22Rv1 (cell line): ENCODE measurements around the gene MLST8.

Experiments used
- H3K27ac ChIP-seq: fragments of 450-650 bp; 2 replicates; pipeline ENCODE4 v1.5.1; 2017
- ZFX ChIP-seq: fragments of 450-650 bp; IDR thresholded peaks from 2 replicates; pipeline ENCODE4 v1.6.1; 2017; ENCODE audit warnings: antibody characterized with exemption, borderline replicate concordance
- TF ChIP-seq, protein P1 (sequence below): fragments of 450-650 bp; IDR thresholded peaks from 2 replicates; pipeline ENCODE4 v1.5.1; 2017; ENCODE audit warnings: mild to moderate bottlenecking

MLST8 gene

GRCh38 chr16:2216330-2216729, 11.1 kb downstream of the MLST8 start:
- H3K27ac ChIP-seq = peak overlapping the region; percentile 99
- TF ChIP-seq, protein P1, sequence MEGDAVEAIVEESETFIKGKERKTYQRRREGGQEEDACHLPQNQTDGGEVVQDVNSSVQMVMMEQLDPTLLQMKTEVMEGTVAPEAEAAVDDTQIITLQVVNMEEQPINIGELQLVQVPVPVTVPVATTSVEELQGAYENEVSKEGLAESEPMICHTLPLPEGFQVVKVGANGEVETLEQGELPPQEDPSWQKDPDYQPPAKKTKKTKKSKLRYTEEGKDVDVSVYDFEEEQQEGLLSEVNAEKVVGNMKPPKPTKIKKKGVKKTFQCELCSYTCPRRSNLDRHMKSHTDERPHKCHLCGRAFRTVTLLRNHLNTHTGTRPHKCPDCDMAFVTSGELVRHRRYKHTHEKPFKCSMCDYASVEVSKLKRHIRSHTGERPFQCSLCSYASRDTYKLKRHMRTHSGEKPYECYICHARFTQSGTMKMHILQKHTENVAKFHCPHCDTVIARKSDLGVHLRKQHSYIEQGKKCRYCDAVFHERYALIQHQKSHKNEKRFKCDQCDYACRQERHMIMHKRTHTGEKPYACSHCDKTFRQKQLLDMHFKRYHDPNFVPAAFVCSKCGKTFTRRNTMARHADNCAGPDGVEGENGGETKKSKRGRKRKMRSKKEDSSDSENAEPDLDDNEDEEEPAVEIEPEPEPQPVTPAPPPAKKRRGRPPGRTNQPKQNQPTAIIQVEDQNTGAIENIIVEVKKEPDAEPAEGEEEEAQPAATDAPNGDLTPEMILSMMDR = no peak
- no peak for TF ChIP-seq ZFX

DNA sequence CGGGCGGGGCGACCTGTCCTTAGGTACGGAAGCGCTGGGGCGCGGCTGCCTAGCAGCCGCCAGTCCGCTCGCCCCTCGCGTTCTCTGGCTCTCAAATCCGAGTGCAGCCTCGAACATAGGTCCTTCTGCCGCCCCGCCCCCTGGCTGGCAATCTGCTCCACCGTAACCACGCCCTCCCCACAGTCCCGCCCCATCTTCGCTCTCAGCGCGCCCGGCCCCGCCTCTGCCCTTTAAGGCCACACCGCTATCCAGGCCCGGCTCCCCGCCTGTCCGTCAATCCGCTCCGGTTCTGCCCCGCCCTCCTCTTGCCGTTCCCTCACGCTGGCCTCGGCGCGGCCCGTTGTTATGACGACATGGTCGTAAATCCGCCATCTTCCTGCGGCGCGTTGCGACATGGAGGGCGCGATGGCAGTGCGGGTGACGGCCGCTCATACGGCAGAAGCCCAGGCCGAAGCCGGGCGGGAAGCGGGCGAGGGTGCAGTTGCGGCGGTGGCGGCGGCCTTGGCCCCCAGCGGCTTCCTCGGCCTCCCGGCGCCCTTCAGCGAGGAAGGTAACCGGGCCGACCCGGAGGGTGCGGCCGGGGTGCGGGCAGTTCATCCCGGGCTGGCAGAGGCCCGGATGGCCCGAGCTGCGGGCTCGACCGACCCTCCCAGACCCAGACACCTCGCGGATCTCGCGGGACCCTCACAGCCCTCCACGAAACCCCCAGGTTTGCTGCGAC, 18.1 kb downstream of the MLST8 start, which contains the start of gene E4F1:
Gene E4F1, plus strand, starts transcription at position 371 of the 721 bp plus-strand sequence. Its CDS starts 23 bp downstream, at position 394.
- TF ChIP-seq ZFX = no peak
- TF ChIP-seq, protein P1 = no peak
- peak within 1 kb of the TSS; percentile 95 for H3K27ac ChIP-seq

- TF ChIP-seq ZFX = no peak
- TF ChIP-seq, protein P1 = peak; percentile 22; the same call in 1 of the 2 replicates
- peak overlapping the region; percentile 95 for H3K27ac ChIP-seq
These were observed 18.8 kb downstream of the MLST8 start for GRCh38 chr16:2223942-2224486.

DNA sequence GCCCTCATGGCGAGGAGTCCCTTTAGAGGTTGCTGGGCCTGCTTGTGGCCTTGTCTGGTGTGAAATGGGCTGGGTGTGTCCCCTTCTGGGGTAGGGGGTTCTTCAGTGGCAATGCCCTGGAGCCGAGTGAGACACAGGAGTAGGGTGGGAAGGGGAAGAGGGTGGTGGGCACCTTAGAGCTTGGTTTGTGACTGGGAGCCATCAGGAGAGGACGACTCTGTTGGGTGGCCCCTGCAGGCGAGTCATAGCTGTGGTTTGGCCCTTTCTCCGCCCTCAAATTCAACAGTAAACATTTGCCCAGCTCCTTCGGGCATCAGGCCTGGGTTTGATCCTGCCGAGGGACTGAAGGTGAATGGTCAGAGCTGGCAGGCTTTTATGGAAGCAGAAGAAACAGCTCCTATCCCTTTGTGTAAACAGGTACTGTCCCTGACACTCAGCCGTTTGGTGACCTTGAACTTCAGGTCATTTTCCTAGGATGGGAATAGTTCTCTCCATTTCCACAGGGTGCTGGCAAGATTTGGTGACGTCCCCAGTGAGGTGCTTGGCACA, 21.1 kb downstream of the MLST8 start:
- H3K27ac ChIP-seq = peak overlapping the region; percentile 95
- TF ChIP-seq, protein P1 = no peak
- TF ChIP-seq ZFX = no peak

GRCh38 chr16:2226918-2227317, 21.7 kb downstream of the MLST8 start:
- H3K27ac ChIP-seq = peak overlapping the region; percentile 95
- TF ChIP-seq ZFX = no peak
- TF ChIP-seq, protein P1 = no peak

GRCh38 chr16:2228161-2228824, 23.0 kb downstream of the MLST8 start:
- TF ChIP-seq ZFX = no peak
- TF ChIP-seq, protein P1 = no peak
- peak overlapping the region; percentile 95; the same call in 1 of the 2 replicates for H3K27ac ChIP-seq

- no peak for TF ChIP-seq ZFX
- TF ChIP-seq, protein P1 = no peak
- H3K27ac ChIP-seq = no peak overlapping the region
These were observed 23.8 kb downstream of the MLST8 start for GRCh38 chr16:2229091-2229490.
